Left ventricle myocardium inferior (tissue), 1 donor: Measurements from ENCODE around the gene EPS8. TPM values are rescaled to one million over a fixed set of nuclear protein-coding genes. Genes with fewer than 3 reads are reported as not detected.

Source experiments
- DNase-seq: peaks from one replicate; pipeline ENCODE4 v3.0.0-alpha.2; 2020
- H3K27ac ChIP-seq: fragments of 200-600 bp; replicated peaks from 2 replicates; pipeline ENCODE4 v1.8.0; 2021
- H3K27me3 ChIP-seq: fragments of 200-600 bp; 2 replicates; pipeline ENCODE4 v1.8.0; 2021; ENCODE audit warnings: low read depth
- H3K36me3 ChIP-seq: fragments of 200-600 bp; 2 replicates; pipeline ENCODE4 v1.8.0; 2021
- H3K4me1 ChIP-seq: fragments of 200-600 bp; 2 replicates; pipeline ENCODE4 v1.8.0; 2021
- H3K4me3 ChIP-seq: fragments of 200-600 bp; 2 replicates; pipeline ENCODE4 v1.8.0; 2021; ENCODE audit warnings: mild to moderate bottlenecking, moderate library complexity
- H3K9me3 ChIP-seq: fragments of 200-600 bp; replicated peaks from 2 replicates; pipeline ENCODE4 v1.8.0; 2021
- intact Hi-C: fragments of 100-400 bp; cut with micrococcal nuclease; formaldehyde crosslinking; loops from one replicate; pipeline ENCODE4 v1.11.0; 2022
- total RNA-seq: library from RNA; stranded (reverse); fragmentation: NEBNext Ultra II Directional; extraction: Animal tissue kit (Norgen Biotek cat#: 25700); gene quantifications from one replicate; pipeline ENCODE4 v1.2.1, GENCODE V29; 2021
- TF ChIP-seq, protein P1 (sequence below): fragments of 200-600 bp; IDR thresholded peaks from 2 replicates; pipeline ENCODE4 v1.8.0; 2021; ENCODE audit warnings: antibody characterized with exemption, mild to moderate bottlenecking, borderline replicate concordance
- donor health status: DM: no; HTN: yes; CAD: no; lungs with severe emphysema.

Gene EPS8
- total RNA-seq, 1 donor from 2014 or later = 18.9 TPM

DNA sequence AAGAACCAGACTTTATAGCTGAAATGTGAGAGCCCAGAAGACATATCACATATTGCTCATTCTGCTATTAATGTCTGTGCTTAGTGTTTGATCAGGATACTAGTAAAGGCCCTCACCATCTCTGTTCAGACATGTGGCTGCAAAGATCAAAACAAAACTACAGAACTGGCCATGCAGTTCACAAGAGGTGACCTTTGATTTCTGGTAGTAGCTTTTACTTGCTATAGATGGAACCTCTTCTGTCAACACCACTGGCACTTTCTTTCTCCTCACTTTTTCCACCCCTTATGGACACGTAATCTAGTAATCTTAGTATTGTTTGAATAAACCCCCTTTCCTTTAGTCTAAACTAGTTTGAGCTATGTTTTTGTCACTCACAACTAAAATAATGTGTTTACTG is 214.8 kb downstream of the EPS8 start:
- H3K4me3 ChIP-seq = no peak overlapping the region
- peaks cover 11% of the 10 kb centered on the region for H3K4me1 ChIP-seq
- H3K27me3 ChIP-seq = no peaks in the 10 kb centered on the region
- DNase-seq = no peak
- no peaks in the 10 kb centered on the region for H3K9me3 ChIP-seq
- TF ChIP-seq, protein P1, sequence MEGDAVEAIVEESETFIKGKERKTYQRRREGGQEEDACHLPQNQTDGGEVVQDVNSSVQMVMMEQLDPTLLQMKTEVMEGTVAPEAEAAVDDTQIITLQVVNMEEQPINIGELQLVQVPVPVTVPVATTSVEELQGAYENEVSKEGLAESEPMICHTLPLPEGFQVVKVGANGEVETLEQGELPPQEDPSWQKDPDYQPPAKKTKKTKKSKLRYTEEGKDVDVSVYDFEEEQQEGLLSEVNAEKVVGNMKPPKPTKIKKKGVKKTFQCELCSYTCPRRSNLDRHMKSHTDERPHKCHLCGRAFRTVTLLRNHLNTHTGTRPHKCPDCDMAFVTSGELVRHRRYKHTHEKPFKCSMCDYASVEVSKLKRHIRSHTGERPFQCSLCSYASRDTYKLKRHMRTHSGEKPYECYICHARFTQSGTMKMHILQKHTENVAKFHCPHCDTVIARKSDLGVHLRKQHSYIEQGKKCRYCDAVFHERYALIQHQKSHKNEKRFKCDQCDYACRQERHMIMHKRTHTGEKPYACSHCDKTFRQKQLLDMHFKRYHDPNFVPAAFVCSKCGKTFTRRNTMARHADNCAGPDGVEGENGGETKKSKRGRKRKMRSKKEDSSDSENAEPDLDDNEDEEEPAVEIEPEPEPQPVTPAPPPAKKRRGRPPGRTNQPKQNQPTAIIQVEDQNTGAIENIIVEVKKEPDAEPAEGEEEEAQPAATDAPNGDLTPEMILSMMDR = no peak
- intact Hi-C loops = no loop called here
- H3K27ac ChIP-seq = no peak overlapping the region
- no peaks in the 10 kb centered on the region for H3K36me3 ChIP-seq

Other genes starting within 250 kb of the EPS8 start
- 130 TPM for gene STRAP, start 93.0 kb upstream of the EPS8 start, total RNA-seq
- gene DERA, start 121.9 kb upstream of the EPS8 start, total RNA-seq = 20.2 TPM